Osteoblast (primary cell): ENCODE measurements around the gene SHTN1. TPM values are rescaled to one million over a fixed set of nuclear protein-coding genes. Genes with fewer than 3 reads are reported as not detected.

Experiments
- DNase-seq: peaks from one replicate; pipeline ENCODE4 v3.0.0; 2011; ENCODE audit warnings: low spot score, mixed read lengths; ENCODE audit not compliant: insufficient read length; ENCODE audit errors: missing footprints
- H2AFZ ChIP-seq: 2 replicates; pipeline ENCODE4 v1.6.0; 2011; ENCODE audit warnings: mild to moderate bottlenecking, low read length
- H3K27ac ChIP-seq: 2 replicates; pipeline ENCODE4 v1.5.1; 2011; ENCODE audit warnings: mild to moderate bottlenecking, low read depth, low read length, moderate library complexity
- H3K27me3 ChIP-seq: 2 replicates; pipeline ENCODE4 v1.6.0; 2012; ENCODE audit warnings: mild to moderate bottlenecking, control low read depth, inconsistent platforms, low read length, moderate library complexity; ENCODE audit not compliant: insufficient read depth
- H3K36me3 ChIP-seq: 2 replicates; pipeline ENCODE4 v1.5.1; 2011; ENCODE audit warnings: mild to moderate bottlenecking, low read length, control low read depth, moderate library complexity; ENCODE audit not compliant: insufficient read depth
- H3K4me1 ChIP-seq: 2 replicates; pipeline ENCODE4 v1.5.1; 2011; ENCODE audit warnings: mild to moderate bottlenecking, low read length, control low read depth, moderate library complexity; ENCODE audit not compliant: insufficient read depth
- H3K4me2 ChIP-seq: 2 replicates; pipeline ENCODE4 v1.6.0; 2011; ENCODE audit warnings: mild to moderate bottlenecking, low read length; ENCODE audit not compliant: insufficient read depth
- H3K4me3 ChIP-seq: fragments of 200-600 bp; sonication (generic); 3 replicates; pipeline ENCODE4 v1.5.1; 2012; ENCODE audit warnings: mild to moderate bottlenecking, low read length, inconsistent platforms; ENCODE audit not compliant: insufficient read depth
- H3K79me2 ChIP-seq: 2 replicates; pipeline ENCODE4 v1.6.0; 2012; ENCODE audit warnings: mild to moderate bottlenecking, low read length, control low read depth, inconsistent platforms; ENCODE audit not compliant: insufficient read depth
- H3K9me3 ChIP-seq: 2 replicates; pipeline ENCODE4 v1.5.1; 2011; ENCODE audit warnings: low read depth, low read length, control low read depth
- H4K20me1 ChIP-seq: 2 replicates; pipeline ENCODE4 v1.6.0; 2012; ENCODE audit warnings: mild to moderate bottlenecking, low read length, control low read depth; ENCODE audit not compliant: insufficient read depth
- CTCF ChIP-seq: IDR thresholded peaks from 2 replicates; pipeline ENCODE4 v1.5.1; 2011; ENCODE audit warnings: mild to moderate bottlenecking, low read depth, low read length, moderate library complexity; ENCODE audit errors: extremely low read depth
- total RNA-seq: library from RNA; depleted of rRNA; stranded (reverse); fragments of >200 nt; gene quantifications from 2 replicates; pipeline ENCODE4 v1.2.3, GENCODE V29; 2012

Gene SHTN1
- total RNA-seq, 1 donor: 2.2 TPM

- DNase-seq: no peak
- no peak overlapping the region for H3K4me2 ChIP-seq
- H3K27ac ChIP-seq: no peak overlapping the region
- H2AFZ ChIP-seq: no peak overlapping the region
- no peak for TF ChIP-seq CTCF
- no peaks in the 10 kb centered on the region for H3K4me1 ChIP-seq
- H3K79me2 ChIP-seq: no peaks in the 10 kb centered on the region
- no peaks in the 10 kb centered on the region for H3K36me3 ChIP-seq
- no peaks in the 10 kb centered on the region for H4K20me1 ChIP-seq
- H3K9me3 ChIP-seq: no peaks in the 10 kb centered on the region
- no peaks in the 10 kb centered on the region for H3K27me3 ChIP-seq
- H3K4me3 ChIP-seq: no peak overlapping the region
Observed at GRCh38 chr10:116879817-116880216, 125.2 kb downstream of the SHTN1 start.

- Histone ChIP-seq H3K36me3 (no peaks in the 10 kb centered on the region), H3K9me3 (no peaks in the 10 kb centered on the region), H3K79me2 (no peaks in the 10 kb centered on the region), H2AFZ (no peak overlapping the region), H3K4me2 (no peak overlapping the region), H3K27ac (no peak overlapping the region), H4K20me1 (no peaks in the 10 kb centered on the region), H3K27me3 (no peaks in the 10 kb centered on the region), H3K4me3 (no peak overlapping the region), H3K4me1 (no peaks in the 10 kb centered on the region)
- TF ChIP-seq CTCF: no peak
- no peak for DNase-seq
Observed at GRCh38 chr10:116878123-116878522, 126.9 kb downstream of the SHTN1 start.

DNA sequence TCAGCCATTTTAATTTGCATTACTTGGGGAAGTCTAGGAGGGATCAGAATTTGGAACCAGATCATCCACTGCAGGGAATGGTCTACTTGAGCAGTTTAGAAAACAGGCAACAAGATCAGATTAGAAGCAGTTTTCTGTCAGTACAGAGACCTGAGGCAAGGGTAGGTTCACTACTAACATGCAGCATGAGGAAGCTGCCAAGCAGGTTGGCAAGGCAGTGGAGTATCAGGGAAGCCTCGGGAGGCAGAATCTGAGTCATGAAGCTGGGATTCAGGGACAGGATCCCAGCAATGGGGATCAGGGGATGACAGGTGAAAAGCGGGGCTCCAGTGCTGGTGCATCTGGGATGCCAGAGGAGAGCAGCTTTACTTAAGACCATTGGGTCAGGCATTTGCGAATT, 127.6 kb downstream of the SHTN1 start:
- no peak overlapping the region for H3K4me3 ChIP-seq
- no peaks in the 10 kb centered on the region for H4K20me1 ChIP-seq
- no peak overlapping the region for H3K27ac ChIP-seq
- no peaks in the 10 kb centered on the region for H3K27me3 ChIP-seq
- no peaks in the 10 kb centered on the region for H3K79me2 ChIP-seq
- H3K4me1 ChIP-seq: no peaks in the 10 kb centered on the region
- no peak overlapping the region for H3K4me2 ChIP-seq
- DNase-seq: no peak
- no peaks in the 10 kb centered on the region for H3K36me3 ChIP-seq
- no peaks in the 10 kb centered on the region for H3K9me3 ChIP-seq
- no peak overlapping the region for H2AFZ ChIP-seq
- no peak for TF ChIP-seq CTCF

DNA sequence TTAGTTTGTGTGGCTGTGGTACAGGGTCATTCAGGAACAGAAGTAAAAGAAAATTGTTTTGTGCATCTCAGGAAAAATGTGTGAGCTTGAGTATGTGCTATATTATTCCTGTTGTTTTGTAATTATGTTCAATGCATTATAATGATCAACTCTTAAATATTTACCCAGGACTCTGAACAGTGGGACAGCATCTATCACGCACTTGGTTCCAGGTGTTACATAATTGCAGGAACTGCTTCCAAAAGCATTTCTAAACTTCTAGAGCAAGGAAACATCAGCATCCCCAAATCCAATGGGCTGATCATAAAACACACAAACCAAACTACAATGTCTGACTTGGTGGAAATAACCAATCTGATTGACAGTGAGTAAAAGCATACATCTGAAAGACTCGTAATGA, 129.1 kb downstream of the SHTN1 start:
- Histone ChIP-seq H2AFZ (no peak overlapping the region), H3K4me3 (no peak overlapping the region), H4K20me1 (no peaks in the 10 kb centered on the region), H3K27me3 (no peaks in the 10 kb centered on the region), H3K4me1 (no peaks in the 10 kb centered on the region), H3K27ac (no peak overlapping the region), H3K36me3 (no peaks in the 10 kb centered on the region), H3K9me3 (no peaks in the 10 kb centered on the region), H3K79me2 (no peaks in the 10 kb centered on the region), H3K4me2 (no peak overlapping the region)
- no peak for DNase-seq
- no peak for TF ChIP-seq CTCF
